NCI-H1417 (cell line): ENCODE data around the gene CD74.
A peak's percentile ranks its signal among the peaks of the same experiment; 100 is the strongest.

Experiments
- DNase-seq, 3 experiments: peaks; one replicate each; lab custom pipeline; 2025; lab: John Stamatoyannopoulos, UW

Gene CD74

GRCh38 chr5:150410524-150411244, 2.0 kb downstream of the CD74 start:
- peak in 2 of 3 experiments; percentile 3 to 39 for DNase-seq

GRCh38 chr5:150409638-150410523, 2.8 kb downstream of the CD74 start:
- DNase-seq, result peak; percentile 2 to 53 (median 53)

- DNase-seq, result no peak
Observed at GRCh38 chr5:150408231-150408943, 4.3 kb downstream of the CD74 start.

- no peak for DNase-seq
Observed at GRCh38 chr5:150407096-150407720, 5.5 kb downstream of the CD74 start.

GRCh38 chr5:150406723-150407095, 6.0 kb downstream of the CD74 start:
- DNase-seq, result no peak

GRCh38 chr5:150406103-150406722, 6.5 kb downstream of the CD74 start:
- no peak for DNase-seq

GRCh38 chr5:150404941-150405816, 7.5 kb downstream of the CD74 start:
- no peak for DNase-seq

- DNase-seq, result no peak
Observed at GRCh38 chr5:150404535-150404934, 8.2 kb downstream of the CD74 start.

GRCh38 chr5:150404121-150404520, 8.6 kb downstream of the CD74 start:
- no peak for DNase-seq

- no peak for DNase-seq
Observed at GRCh38 chr5:150402901-150403342, 9.8 kb downstream of the CD74 start.

- DNase-seq, result no peak
Observed at GRCh38 chr5:150402229-150402773, 10.4 kb downstream of the CD74 start.

GRCh38 chr5:150401376-150402228, 11.1 kb downstream of the CD74 start:
- DNase-seq, result no peak

- DNase-seq, result no peak
Observed at GRCh38 chr5:150401076-150401375, 11.7 kb downstream of the CD74 start.

- no peak for DNase-seq
Observed at GRCh38 chr5:150400316-150401075, 12.2 kb downstream of the CD74 start.

GRCh38 chr5:150399524-150400211, 13.0 kb downstream of the CD74 start:
- DNase-seq, result no peak

- DNase-seq, result no peak
Observed at GRCh38 chr5:150398722-150399523, 13.8 kb downstream of the CD74 start.
